Measurements from ENCODE around the gene PACRG. TPM values are rescaled to one million over a fixed set of nuclear protein-coding genes. Genes with fewer than 3 reads are reported as not detected.

The PACRG gene
- total RNA-seq, 4 donors from 2014 or later: 0.95 to 1.3 TPM; not detected in 2

DNA sequence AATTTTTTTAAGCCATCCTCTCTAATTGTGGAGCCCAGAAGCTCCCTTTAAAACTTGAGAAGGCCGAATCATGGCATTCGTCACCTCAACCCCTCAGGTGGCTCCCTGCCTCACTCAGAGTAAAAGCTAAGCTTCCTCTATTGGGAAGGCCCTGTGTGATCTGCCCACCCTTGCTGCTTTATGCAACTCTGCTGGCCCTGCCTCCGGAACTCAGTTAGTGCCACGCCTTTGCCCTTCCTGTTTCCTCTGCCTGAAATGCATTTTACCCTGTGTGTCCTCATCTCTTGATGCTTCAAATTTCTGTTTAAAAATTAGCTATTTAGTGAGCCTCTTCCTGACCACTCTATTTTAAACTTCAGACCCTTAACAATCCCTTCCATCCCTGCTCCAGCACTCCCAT lies 5.7 kb downstream of the PACRG start:
- intact Hi-C loops (cut with DNase I): no loop called here
- H3K4me3 ChIP-seq: no peak overlapping the region
- no peaks in the 10 kb centered on the region for H3K9me3 ChIP-seq
- H3K4me1 ChIP-seq: no peaks in the 10 kb centered on the region
- TF ChIP-seq, protein P1, sequence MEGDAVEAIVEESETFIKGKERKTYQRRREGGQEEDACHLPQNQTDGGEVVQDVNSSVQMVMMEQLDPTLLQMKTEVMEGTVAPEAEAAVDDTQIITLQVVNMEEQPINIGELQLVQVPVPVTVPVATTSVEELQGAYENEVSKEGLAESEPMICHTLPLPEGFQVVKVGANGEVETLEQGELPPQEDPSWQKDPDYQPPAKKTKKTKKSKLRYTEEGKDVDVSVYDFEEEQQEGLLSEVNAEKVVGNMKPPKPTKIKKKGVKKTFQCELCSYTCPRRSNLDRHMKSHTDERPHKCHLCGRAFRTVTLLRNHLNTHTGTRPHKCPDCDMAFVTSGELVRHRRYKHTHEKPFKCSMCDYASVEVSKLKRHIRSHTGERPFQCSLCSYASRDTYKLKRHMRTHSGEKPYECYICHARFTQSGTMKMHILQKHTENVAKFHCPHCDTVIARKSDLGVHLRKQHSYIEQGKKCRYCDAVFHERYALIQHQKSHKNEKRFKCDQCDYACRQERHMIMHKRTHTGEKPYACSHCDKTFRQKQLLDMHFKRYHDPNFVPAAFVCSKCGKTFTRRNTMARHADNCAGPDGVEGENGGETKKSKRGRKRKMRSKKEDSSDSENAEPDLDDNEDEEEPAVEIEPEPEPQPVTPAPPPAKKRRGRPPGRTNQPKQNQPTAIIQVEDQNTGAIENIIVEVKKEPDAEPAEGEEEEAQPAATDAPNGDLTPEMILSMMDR (IDR thresholded peaks at IDR 0.05): no peak
- TF ChIP-seq POLR2A (IDR thresholded peaks at IDR 0.05): no peak
- no peak overlapping the region for H3K27ac ChIP-seq
- DNase-seq: no peak
- H3K36me3 ChIP-seq: no peaks in the 10 kb centered on the region
- H3K27me3 ChIP-seq: no peaks in the 10 kb centered on the region
- 77% methylated on average over 4 of the region's 4 CpGs for WGBS, 2 donors

DNA sequence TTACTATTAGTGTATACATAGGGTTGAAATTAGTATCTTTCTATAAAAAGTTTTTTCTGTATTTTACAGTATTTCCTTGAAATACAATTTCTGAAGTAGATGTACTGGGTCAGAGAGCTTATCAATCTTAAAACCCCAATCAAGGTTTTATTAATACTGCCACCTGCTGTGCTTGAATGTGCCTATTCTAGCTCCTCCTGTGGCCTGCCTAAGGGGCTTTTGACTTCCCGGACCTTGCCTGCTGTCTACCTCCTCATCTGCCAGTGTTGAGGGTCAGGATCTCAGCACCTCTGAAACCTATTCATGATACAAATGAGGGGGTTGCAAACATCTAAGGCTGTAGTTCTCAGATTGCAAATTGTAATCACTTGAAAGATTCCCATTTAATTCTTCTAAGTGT lies 9.2 kb downstream of the PACRG start:
- H3K27ac ChIP-seq: no peak overlapping the region
- H3K27me3 ChIP-seq: no peaks in the 10 kb centered on the region
- no peak for DNase-seq
- H3K4me1 ChIP-seq: no peaks in the 10 kb centered on the region
- no peaks in the 10 kb centered on the region for H3K36me3 ChIP-seq
- intact Hi-C loops (cut with DNase I): no loop called here
- H3K9me3 ChIP-seq: no peaks in the 10 kb centered on the region
- TF ChIP-seq, protein P1 (IDR thresholded peaks at IDR 0.05): peak in 2 of 6 experiments; percentile 12 to 39
- no peak for TF ChIP-seq POLR2A (IDR thresholded peaks at IDR 0.05)
- 8 to 25% methylated on average over 1 of the region's 1 CpG for WGBS, 2 donors
- H3K4me3 ChIP-seq: no peak overlapping the region

- Histone ChIP-seq H3K36me3 (no peaks in the 10 kb centered on the region), H3K4me3 (no peak overlapping the region), H3K27ac (no peak overlapping the region), H3K4me1 (no peaks in the 10 kb centered on the region), H3K27me3 (no peaks in the 10 kb centered on the region), H3K9me3 (no peaks in the 10 kb centered on the region)
- no peak for DNase-seq
- TF ChIP-seq POLR2A (IDR thresholded peaks at IDR 0.05): no peak
- TF ChIP-seq, protein P1 (IDR thresholded peaks at IDR 0.05): no peak
- intact Hi-C loops (cut with DNase I): no loop called here
- 30 to 32% methylated on average over 3 of the region's 3 CpGs for WGBS, 2 donors
Observed at GRCh38 chr6:162750776-162751175, 23.0 kb downstream of the PACRG start.

GRCh38 chr6:162751211-162751859 lies 23.6 kb downstream of the PACRG start:
- Histone ChIP-seq H3K4me3 (no peak overlapping the region), H3K27me3 (no peaks in the 10 kb centered on the region), H3K27ac (no peak overlapping the region), H3K9me3 (no peaks in the 10 kb centered on the region), H3K36me3 (no peaks in the 10 kb centered on the region), H3K4me1 (no peaks in the 10 kb centered on the region)
- TF ChIP-seq, protein P1 (IDR thresholded peaks at IDR 0.05): no peak
- no peak for TF ChIP-seq POLR2A (IDR thresholded peaks at IDR 0.05)
- intact Hi-C loops (cut with DNase I): no loop called here
- DNase-seq: no peak

GRCh38 chr6:162753775-162754174 lies 26.0 kb downstream of the PACRG start:
- Histone ChIP-seq H3K4me3 (no peak overlapping the region), H3K27ac (no peak overlapping the region), H3K36me3 (no peaks in the 10 kb centered on the region), H3K9me3 (no peaks in the 10 kb centered on the region), H3K4me1 (no peaks in the 10 kb centered on the region), H3K27me3 (no peaks in the 10 kb centered on the region)
- TF ChIP-seq, protein P1 (IDR thresholded peaks at IDR 0.05): no peak
- no peak for DNase-seq
- intact Hi-C loops (cut with DNase I): no loop called here
